Vein endothelial cell (primary cell): ENCODE measurements around the gene MAGEB1. TPM values are rescaled to one million over a fixed set of nuclear protein-coding genes. Genes with fewer than 3 reads are reported as not detected.

Source experiments
- total RNA-seq: library from RNA; depleted of rRNA; stranded (reverse); fragments of >200 nt; gene quantifications from 2 replicates; pipeline ENCODE4 v1.2.3, GENCODE V29; 2012

The MAGEB1 gene, protein sequence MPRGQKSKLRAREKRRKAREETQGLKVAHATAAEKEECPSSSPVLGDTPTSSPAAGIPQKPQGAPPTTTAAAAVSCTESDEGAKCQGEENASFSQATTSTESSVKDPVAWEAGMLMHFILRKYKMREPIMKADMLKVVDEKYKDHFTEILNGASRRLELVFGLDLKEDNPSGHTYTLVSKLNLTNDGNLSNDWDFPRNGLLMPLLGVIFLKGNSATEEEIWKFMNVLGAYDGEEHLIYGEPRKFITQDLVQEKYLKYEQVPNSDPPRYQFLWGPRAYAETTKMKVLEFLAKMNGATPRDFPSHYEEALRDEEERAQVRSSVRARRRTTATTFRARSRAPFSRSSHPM
- not detected in 2 replicates for total RNA-seq

DNA sequence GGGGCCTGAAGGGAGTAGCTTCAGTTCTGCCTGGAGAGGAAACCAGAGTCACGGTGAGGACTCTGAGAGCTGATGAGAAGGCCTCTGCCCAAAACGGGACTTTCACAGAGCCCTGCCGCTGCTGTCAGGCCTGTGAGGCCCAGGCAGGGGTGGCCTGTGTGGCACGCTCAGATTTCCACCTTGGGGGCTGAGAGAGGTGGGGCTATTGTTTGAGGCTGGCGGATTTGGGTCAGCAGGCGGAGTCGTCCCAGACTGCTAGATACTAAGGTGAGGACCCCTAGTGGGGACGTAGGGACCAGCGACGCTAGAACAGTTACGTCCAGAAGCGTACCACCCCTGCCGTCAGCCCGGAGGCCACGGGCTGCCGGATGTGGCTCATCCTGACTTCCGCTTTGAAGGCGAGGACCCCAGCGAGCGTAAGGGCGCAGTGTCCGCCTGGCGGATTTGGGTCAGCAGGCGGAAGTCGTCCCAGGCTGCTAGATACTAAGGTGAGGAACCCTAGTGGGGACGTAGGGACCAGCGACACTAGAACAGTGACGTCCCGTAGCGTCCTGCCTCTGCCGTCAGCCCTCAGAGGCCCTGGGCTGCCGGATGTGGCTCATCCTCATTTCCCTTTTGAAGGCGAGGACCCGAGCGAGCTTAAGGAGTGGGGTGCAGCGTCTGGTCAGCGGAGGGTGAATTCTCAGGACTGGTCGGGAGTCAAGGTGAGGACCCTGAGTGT lies at the start of gene MAGEB1:
MAGEB1 (plus strand) TSS at position 378 of the 721 bp plus-strand sequence. CDS start 3,348 bp downstream, outside the sequence.

DNA sequence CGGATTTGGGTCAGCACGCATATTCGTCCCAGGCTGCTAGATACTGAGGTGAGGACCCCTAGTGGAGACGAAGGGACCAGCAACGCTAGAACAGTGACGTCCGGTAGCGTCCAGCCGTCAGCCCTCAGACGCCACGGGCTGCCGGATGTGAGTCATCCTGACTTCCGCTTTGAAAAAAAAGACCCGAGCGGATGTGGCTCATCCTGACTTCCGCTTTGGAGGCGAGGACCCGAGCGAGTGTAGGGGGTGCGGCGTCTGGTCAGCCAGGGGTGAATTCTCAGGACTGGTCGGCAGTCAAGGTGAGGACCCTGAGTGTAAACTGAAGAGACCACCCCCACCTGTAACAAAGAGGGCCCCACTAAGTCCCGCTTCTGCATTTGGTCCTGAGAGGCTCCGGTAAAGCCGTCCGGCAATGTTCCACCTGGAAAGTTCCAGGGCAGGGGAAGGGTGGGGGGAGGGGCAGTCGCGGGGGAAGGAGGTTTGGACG lies 31.5 kb upstream of the MAGEB1 start, which contains the start of gene MAGEB2:
MAGEB2 (plus strand) TSS at position 207 of the 487 bp plus-strand sequence. CDS start 3,018 bp downstream, outside the sequence.

DNA sequence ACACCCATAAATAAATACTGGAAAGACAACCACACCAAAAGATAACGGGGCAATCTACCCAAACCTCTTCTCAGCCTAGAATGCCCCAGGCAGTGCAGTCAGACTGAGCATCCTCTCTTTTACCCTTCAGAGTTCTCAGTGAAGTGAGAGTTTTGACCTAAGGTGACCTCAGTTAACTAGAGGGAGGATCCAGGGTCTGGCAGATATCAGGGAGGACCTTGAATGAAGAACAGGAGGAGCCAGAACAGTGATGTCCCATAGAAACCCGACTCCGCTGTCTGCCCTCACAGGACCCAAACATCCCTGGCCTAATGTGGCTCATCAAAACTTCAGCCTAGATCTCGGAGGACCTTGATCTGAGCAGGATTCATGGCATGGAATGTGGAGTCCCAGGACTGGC lies 16.6 kb upstream of the MAGEB1 start, which contains the start of gene MAGEB3:
MAGEB3 (plus strand) TSS at position 263 of the 400 bp plus-strand sequence. CDS start 5,268 bp downstream, outside the sequence.

DNA sequence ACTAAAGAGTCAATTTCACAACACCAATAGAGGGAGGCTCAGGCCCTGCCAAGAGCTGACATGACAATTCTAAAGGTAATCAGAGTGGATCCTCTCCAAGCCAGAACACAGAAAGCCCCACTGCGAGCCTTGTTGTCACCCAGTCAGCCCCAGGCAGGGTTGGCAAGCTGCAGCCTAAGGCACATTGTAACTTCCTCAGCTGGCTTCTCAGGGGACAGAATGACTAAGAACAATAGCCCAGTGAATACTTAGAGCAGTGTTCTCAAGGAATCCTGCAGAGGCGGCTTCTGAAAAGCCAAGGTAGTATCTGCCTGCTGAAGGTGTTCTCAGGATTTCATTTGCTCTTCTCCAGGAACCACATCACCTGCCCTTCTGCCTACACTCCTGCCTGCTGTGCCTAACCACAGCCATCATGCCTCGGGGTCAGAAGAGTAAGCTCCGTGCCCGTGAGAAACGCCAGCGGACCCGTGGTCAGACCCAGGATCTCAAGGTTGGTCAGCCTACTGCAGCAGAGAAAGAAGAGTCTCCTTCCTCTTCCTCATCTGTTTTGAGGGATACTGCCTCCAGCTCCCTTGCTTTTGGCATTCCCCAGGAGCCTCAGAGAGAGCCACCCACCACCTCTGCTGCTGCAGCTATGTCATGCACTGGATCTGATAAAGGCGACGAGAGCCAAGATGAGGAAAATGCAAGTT lies 5.1 kb upstream of the MAGEB1 start, which contains the start of gene MAGEB4:
MAGEB4 (plus strand) TSS at position 277 of the 692 bp plus-strand sequence; CDS start at position 413, 136 bp downstream.

Other genes starting within 250 kb of the MAGEB1 start
- gene MAGEB2, start 31.6 kb upstream of the MAGEB1 start, total RNA-seq = not detected in 2 replicates
- not detected in 2 replicates for gene MAGEB3, start 16.5 kb upstream of the MAGEB1 start, total RNA-seq
- gene MAGEB4, start 5.1 kb upstream of the MAGEB1 start, total RNA-seq = not detected in 2 replicates
- not detected in 2 replicates for gene NR0B1, start 62.2 kb downstream of the MAGEB1 start, total RNA-seq